ENCODE results near the gene DMRTA2.
A peak's percentile ranks its signal among the peaks of the same experiment; 100 is the strongest.

DMRTA2 gene

GRCh38 chr1:50419907-50420677, 3.2 kb downstream of the DMRTA2 start:
- no peaks in the 10 kb centered on the region for H3K79me2 ChIP-seq
- H3K4me2 ChIP-seq (ENCODE audit: low read length) = no peak overlapping the region
- H3K27me3 ChIP-seq (ENCODE audit: control insufficient read depth, insufficient read depth, low read length) = peaks cover 69% of the 10 kb centered on the region
- H3K9me3 ChIP-seq (ENCODE audit: control insufficient read depth, low read length) = no peaks in the 10 kb centered on the region
- TF ChIP-seq CTCF (IDR thresholded peaks at IDR 0.05) = no peak
- no peak overlapping the region for H3K27ac ChIP-seq
- H3K36me3 ChIP-seq (ENCODE audit: control insufficient read depth, insufficient read depth, low read length) = no peaks in the 10 kb centered on the region
- no peak overlapping the region for H2AFZ ChIP-seq
- H3K9ac ChIP-seq = no peak overlapping the region
- no peaks in the 10 kb centered on the region for H3K4me1 ChIP-seq
- H3K4me3 ChIP-seq (ENCODE audit: low read depth, low read length) = no peak overlapping the region

- Histone ChIP-seq H3K27ac (no peak overlapping the region), H3K9me3 (ENCODE audit: control insufficient read depth, low read length) (no peaks in the 10 kb centered on the region), H3K4me2 (ENCODE audit: low read length) (no peak overlapping the region), H3K4me1 (no peaks in the 10 kb centered on the region), H3K79me2 (no peaks in the 10 kb centered on the region), H3K4me3 (ENCODE audit: low read depth, low read length) (no peak overlapping the region), H2AFZ (no peak overlapping the region), H3K36me3 (ENCODE audit: control insufficient read depth, insufficient read depth, low read length) (no peaks in the 10 kb centered on the region), H3K27me3 (ENCODE audit: control insufficient read depth, insufficient read depth, low read length) (peaks cover 63% of the 10 kb centered on the region), H3K9ac (no peak overlapping the region)
- no peak for TF ChIP-seq CTCF (IDR thresholded peaks at IDR 0.05)
These were observed 3.9 kb downstream of the DMRTA2 start for GRCh38 chr1:50419192-50419906.

- H3K9ac ChIP-seq = no peak overlapping the region
- H3K4me2 ChIP-seq (ENCODE audit: low read length) = peak overlapping the region; percentile 63
- no peaks in the 10 kb centered on the region for H3K79me2 ChIP-seq
- no peak overlapping the region for H2AFZ ChIP-seq
- no peaks in the 10 kb centered on the region for H3K9me3 ChIP-seq (ENCODE audit: control insufficient read depth, low read length)
- no peak overlapping the region for H3K27ac ChIP-seq
- H3K4me1 ChIP-seq = no peaks in the 10 kb centered on the region
- H3K27me3 ChIP-seq (ENCODE audit: control insufficient read depth, insufficient read depth, low read length) = peaks cover 58% of the 10 kb centered on the region
- H3K4me3 ChIP-seq (ENCODE audit: low read depth, low read length) = no peak overlapping the region
- no peak for TF ChIP-seq CTCF (IDR thresholded peaks at IDR 0.05)
- no peaks in the 10 kb centered on the region for H3K36me3 ChIP-seq (ENCODE audit: control insufficient read depth, insufficient read depth, low read length)
These were observed 4.6 kb downstream of the DMRTA2 start for GRCh38 chr1:50418600-50419109.

- H3K27me3 ChIP-seq (ENCODE audit: control insufficient read depth, insufficient read depth, low read length) = peaks cover 55% of the 10 kb centered on the region
- H2AFZ ChIP-seq = no peak overlapping the region
- H3K4me2 ChIP-seq (ENCODE audit: low read length) = peak overlapping the region; percentile 63
- H3K79me2 ChIP-seq = no peaks in the 10 kb centered on the region
- H3K4me1 ChIP-seq = no peaks in the 10 kb centered on the region
- no peak for TF ChIP-seq CTCF (IDR thresholded peaks at IDR 0.05)
- H3K4me3 ChIP-seq (ENCODE audit: low read depth, low read length) = no peak overlapping the region
- H3K27ac ChIP-seq = no peak overlapping the region
- H3K9me3 ChIP-seq (ENCODE audit: control insufficient read depth, low read length) = no peaks in the 10 kb centered on the region
- no peak overlapping the region for H3K9ac ChIP-seq
- no peaks in the 10 kb centered on the region for H3K36me3 ChIP-seq (ENCODE audit: control insufficient read depth, insufficient read depth, low read length)
These were observed 5.2 kb downstream of the DMRTA2 start for GRCh38 chr1:50417946-50418599.
